HG03139 (cell line): Measurements from ENCODE around the gene EP400.

ENCODE experiments used
- ATAC-seq: cut with Tn5 transposase; IDR thresholded peaks from one replicate; pipeline ENCODE4 v1.9.1; 2021; ENCODE audit not compliant: unreplicated experiment

EP400 gene

DNA sequence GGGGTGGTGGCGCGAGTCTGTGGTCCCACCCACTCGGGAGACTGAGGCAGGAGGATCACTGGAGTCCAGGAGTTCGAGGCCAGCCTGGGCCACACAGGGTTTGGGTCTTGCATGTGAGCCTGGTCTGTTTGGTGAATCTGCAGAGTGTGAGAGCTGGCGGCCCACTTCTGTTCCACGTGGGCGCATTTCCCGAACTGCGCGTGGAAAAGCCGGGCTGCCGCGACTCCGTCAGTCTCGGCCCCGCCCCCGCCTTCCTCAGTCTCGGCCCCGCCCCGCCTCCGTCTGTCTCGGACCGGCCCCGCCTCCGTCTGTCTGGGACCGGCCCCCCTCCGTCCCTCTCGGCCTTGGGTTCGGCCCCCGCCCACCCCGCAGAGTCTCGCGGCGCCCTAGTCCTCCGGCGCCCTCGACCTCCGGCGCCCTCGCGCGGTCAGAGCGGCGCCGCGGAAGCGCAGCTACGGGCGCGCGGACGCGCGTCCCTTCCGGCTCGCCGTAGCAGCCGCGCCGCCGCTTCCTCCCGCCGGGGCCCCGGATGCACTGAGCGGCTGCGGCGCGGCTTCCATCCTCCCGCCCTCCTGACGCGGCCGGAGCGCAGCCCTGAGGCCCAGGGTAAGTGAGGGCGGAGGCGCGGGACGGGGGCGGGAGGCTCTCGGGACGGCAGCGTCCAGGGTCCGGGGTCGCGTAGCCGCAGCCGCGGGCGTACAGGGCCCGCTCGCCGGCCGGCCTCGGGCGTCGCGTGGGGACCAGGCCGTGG lies at the start of gene EP400:
TSS of gene EP400 (plus strand) at position 512 of the 751 bp plus-strand sequence. CDS start 10,678 bp downstream, outside the sequence.
- peak; percentile 86 for ATAC-seq

DNA sequence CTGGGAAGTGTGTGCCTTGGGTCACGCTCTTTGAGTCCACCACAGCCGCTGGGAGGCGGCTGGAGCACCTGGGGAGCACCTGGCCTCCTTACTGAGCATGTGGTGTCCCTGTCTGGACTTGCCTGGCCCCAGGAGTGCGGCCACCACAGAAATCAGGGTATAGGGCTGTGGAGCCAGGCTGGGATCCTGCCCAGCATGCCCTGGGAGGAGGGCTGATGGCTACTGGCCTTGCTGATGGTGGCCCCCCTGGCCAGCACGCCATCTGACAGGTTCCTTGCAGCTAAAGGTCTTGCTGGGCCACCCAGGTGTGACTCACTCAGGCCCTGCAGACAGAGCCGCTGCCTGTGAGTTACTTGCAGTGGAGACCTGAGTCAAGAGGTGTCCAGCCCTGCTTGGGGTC lies 49.3 kb upstream of the EP400 start:
- no peak for ATAC-seq

- no peak for ATAC-seq
These were observed 48.1 kb upstream of the EP400 start for GRCh38 chr12:131901431-131902331.

GRCh38 chr12:131902332-131903241 lies 47.2 kb upstream of the EP400 start:
- no peak for ATAC-seq

DNA sequence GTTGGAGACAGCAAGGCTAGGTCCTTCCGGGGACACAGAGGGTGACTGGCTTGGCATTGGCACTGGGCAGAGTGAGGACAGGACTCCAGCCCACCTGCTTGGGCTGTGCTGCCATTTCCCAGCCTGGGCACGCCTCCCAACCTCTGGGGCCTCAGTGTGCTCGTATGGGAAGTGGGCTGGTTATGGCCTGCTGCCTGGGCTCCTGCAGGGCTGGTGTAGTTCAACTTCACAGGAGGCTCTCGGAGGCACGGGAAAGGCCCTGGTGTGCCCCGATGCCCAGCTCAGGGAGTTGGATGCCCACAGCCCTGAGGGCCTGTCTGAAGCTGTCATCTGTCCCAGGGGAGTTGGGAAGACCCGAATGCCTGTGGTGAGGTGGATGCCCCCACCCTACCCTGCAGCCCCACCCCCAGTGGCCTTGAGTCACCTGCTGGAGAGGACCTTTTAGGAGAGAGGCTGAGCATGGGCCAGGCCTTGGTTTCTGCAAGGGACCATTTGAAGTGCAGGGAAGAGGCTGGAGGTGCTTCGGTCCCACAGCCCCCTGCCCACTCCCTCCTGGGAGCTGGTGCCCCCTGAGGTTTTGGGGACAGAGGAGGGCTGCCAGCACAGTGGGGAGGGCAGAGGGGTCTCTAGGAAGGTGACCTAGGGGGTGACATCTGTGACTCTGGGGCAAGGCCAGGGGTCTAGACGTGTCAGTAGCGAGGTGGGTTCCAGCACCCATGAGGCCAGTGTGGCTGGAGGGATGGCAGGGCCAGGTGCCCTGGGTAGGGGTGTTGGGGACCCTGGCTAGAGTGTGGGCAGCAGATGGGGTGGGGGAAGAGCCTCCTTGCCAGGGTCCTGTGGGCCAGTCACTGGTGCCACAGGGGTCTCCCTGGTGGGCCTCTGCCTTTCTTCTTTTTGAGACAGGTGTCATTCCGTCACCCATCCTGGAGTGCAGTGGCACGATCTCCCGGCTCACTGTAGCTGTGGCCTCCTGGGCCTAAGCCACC lies 46.2 kb upstream of the EP400 start:
- no peak for ATAC-seq

DNA sequence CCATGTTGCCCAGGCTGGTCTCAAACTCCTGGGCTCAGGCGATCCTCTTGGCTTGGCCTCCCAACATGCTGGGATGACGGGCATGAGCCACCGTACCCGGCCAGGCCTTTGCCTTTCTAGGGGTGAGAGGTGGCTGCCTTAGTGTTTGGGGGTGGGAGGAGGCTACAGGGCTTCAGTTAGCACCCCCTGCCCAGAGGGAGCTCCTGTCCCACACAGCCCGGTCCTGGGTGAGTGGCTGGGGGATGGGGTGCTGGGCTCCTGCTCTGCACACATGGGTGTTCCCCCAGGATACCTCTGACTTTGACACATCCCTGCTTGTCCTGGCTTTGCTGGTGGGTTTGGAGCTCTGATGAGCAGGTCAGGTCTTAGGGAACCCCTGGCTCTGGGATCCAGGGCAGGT lies 45.4 kb upstream of the EP400 start:
- no peak for ATAC-seq

DNA sequence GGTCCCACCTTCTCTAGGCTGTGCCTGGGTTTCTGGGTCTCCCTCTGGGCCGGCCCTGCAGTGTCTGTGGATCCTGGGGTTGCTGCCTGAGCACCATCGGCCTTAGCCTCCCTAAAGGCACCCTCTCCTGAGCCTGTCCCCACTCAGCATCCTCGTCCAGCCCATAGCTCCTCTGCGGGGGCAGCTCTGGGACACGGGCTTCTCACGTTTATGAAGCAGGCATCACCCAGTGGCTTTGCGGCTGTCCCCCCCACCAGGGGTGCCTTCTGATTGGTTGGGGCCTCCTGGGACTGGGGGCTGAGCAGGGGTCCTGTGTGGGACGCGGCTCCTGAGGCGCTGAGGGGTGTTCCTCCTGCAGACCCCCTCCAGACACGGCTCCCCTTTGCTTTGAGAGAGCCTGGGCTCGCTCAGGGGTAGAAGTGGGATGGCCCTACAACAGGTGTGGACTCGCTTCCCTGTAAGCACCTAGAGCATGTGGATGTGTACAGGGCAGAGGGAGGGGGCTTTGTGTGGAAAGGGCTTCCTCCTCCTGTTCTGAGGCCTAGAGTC lies 44.6 kb upstream of the EP400 start:
- no peak for ATAC-seq

- ATAC-seq: no peak
These were observed 44.1 kb upstream of the EP400 start for GRCh38 chr12:131905630-131906091.

- no peak for ATAC-seq
These were observed 42.2 kb upstream of the EP400 start for GRCh38 chr12:131907379-131908091.

GRCh38 chr12:131908092-131909080 lies 41.4 kb upstream of the EP400 start:
- ATAC-seq: no peak

DNA sequence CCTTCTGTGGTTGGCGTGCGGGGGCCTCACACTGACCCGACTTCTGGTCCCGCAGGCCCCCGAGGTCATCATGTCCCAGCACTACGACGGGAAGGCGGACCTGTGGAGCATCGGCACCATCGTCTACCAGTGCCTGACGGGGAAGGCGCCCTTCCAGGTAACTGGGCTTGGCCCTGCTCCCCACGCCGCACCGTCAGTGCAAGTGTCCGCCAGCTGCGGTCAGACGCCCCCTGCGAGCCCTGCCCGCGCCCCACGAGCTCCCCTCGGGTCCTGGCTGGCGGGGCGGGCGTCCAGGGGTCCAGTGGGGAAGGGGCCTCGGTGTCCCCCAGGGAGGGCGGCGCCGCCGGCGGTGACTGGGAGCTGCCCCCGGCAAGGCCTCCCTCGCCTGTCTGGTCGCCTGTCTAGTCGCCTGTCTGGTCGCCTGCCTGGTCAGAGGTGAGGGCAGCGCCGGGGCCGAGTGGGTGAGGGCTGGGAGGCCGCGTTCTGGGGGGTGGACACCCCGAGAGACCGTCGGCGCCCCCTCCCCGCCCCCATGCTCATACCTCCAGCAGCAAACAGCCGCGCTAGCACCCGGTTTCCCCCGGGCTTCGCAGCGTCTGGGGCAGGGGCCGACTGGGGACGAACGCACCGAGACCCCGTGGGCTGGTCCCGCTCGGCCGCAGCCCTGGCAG lies 40.5 kb upstream of the EP400 start:
- no peak for ATAC-seq

GRCh38 chr12:131909752-131910219 lies 40.0 kb upstream of the EP400 start:
- no peak for ATAC-seq

- ATAC-seq: no peak
These were observed 39.3 kb upstream of the EP400 start for GRCh38 chr12:131910302-131911027.

- ATAC-seq: no peak
These were observed 38.6 kb upstream of the EP400 start for GRCh38 chr12:131911028-131911650.

GRCh38 chr12:131911851-131912477 lies 37.8 kb upstream of the EP400 start:
- no peak for ATAC-seq
